ENCODE results near the gene SARDH. TPM values are rescaled to one million over a fixed set of nuclear protein-coding genes. Genes with fewer than 3 reads are reported as not detected.

The SARDH gene
- total and polyA plus RNA-seq, 9 of the 15 experiments (the other 6 are each of a cell fraction or from before 2014, with no cell fraction given) = 0.14 TPM; not detected in 8

- Histone ChIP-seq H3K9me1 (ENCODE audit: control insufficient read depth, insufficient read depth, low read length) (no peaks in the 10 kb centered on the region), H3K9ac (ENCODE audit: insufficient read depth in 1 of 2, low read depth in 2 of 2, low read length in 2 of 2) (no peak overlapping the region; a peak in 1 of 4 replicates), H3K79me2 (ENCODE audit: control insufficient read depth, insufficient read depth, low read length) (no peaks in the 10 kb centered on the region), H3K36me3 (ENCODE audit: control insufficient read depth, insufficient read depth, low read length) (no peaks in the 10 kb centered on the region), H3K4me3 (no peak overlapping the region), H3K27ac (ENCODE audit: extremely low read depth, low read depth, low read length) (no peak overlapping the region), H2AFZ (ENCODE audit: low read depth, low read length) (no peak overlapping the region), H3K4me2 (ENCODE audit: insufficient read depth, low read length) (no peak overlapping the region), H3K9me3 (replicated peaks; ENCODE audit: control insufficient read depth, insufficient read depth, low read depth, low read length) (no peaks in the 10 kb centered on the region), H4K20me1 (replicated peaks; ENCODE audit: control insufficient read depth, insufficient read depth, low read length) (peaks cover 3% of the 10 kb centered on the region), H3K27me3 (ENCODE audit: control insufficient read depth in 2 of 2, insufficient read depth in 2 of 2, low read length in 2 of 2) (peaks cover 16 to 71% of the 10 kb centered on the region in 2 experiments; a peak in 4 of 5 replicates), H3K4me1 (replicated peaks in 1 of 2; ENCODE audit: control insufficient read depth in 2 of 2, insufficient read depth in 2 of 2, low read length in 2 of 2) (no peaks in the 10 kb centered on the region)
- ChIA-PET POLR2A (interaction anchor here (1.6 kb wide), 1 partner anchor 14 kb away, joined by 3 read pairs; no protein-coding TSS in a partner anchor), CTCF (ENCODE audit: low intra/inter-chr PET ratio) (no interaction called here)
- BruUV-seq (replicated peaks) = no TSS peak
- no peak for FAIRE-seq
- ATAC-seq = no peak
- DNase-seq (ENCODE audit: extremely low read depth in 1 of 4, low spot score in 3 of 4) = no peak
- in situ Hi-C loops (cut with MboI) (no loop called here), intact Hi-C loops (cut with micrococcal nuclease) (no loop called here)
- WGBS (ENCODE audit: insufficient coverage, low coverage, missing lambda C conversion rate) = 12% methylated on average over 24 of the region's 25 CpGs
- no peak for TF ChIP-seq RBM22 (IDR thresholded peaks at IDR 0.05; ENCODE audit: low read depth, low read length, poor library complexity, severe bottlenecking)
- TF ChIP-seq KLF16 (IDR thresholded peaks at IDR 0.05) = no peak
- TF ChIP-seq KLF1 (tag; IDR thresholded peaks at IDR 0.05) = no peak
- TF ChIP-seq AFF4 (CRISPR knock-in tag; IDR thresholded peaks at IDR 0.05) = no peak
- no peak for TF ChIP-seq HNRNPH1 (optimal IDR thresholded peaks at IDR 0.05; ENCODE audit: low read depth, low read length)
- no peak for TF ChIP-seq SMAD4 (CRISPR knock-in tag; conservative IDR thresholded peaks at IDR 0.05)
- TF ChIP-seq EP400 (IDR thresholded peaks at IDR 0.05) = no peak
- no peak for TF ChIP-seq SMARCA4 (IDR thresholded peaks at IDR 0.05)
- TF ChIP-seq SPI1 (IDR thresholded peaks at IDR 0.05; ENCODE audit: borderline replicate concordance, low read depth, low read length) = no peak
- no peak for TF ChIP-seq CBFB (CRISPR knock-in tag; IDR thresholded peaks at IDR 0.05)
- TF ChIP-seq ZC3H11A (IDR thresholded peaks at IDR 0.05; ENCODE audit: low read depth, low read length) = no peak
- TF ChIP-seq CHCHD3 (CRISPR knock-in tag; IDR thresholded peaks at IDR 0.05) = no peak
- no peak for TF ChIP-seq MNT (conservative IDR thresholded peaks at IDR 0.05)
- no peak for TF ChIP-seq SRSF9 (IDR thresholded peaks at IDR 0.05; ENCODE audit: borderline replicate concordance, low read depth, low read length)
Observed at GRCh38 chr9:133647765-133648469, 90.2 kb downstream of the SARDH start.
